Naive thymus-derived CD8-positive, alpha-beta T cell (primary cell): Measurements from ENCODE around the gene RFX1. TPM values are rescaled to one million over a fixed set of nuclear protein-coding genes. Genes with fewer than 3 reads are reported as not detected.

ENCODE experiments used
- ATAC-seq, 2 donors: fragments of 150-1000 bp; cut with Tn5 transposase in 1 of 2; sonication (Bioruptor Pico), chemical (Tn5 transposase) in 1 of 2; 1 replicate in 1 of 2; 2 replicates in 1 of 2; pipeline ENCODE4 v1.10.0; 2021; ENCODE audit warnings: mild to moderate bottlenecking in 2 of 2, moderate library complexity in 2 of 2
- POLR2A ChIA-PET: fragments of 350-600 bp; sonication (Branson Sonifier 250); formaldehyde crosslinking; loops from one replicate; lab custom pipeline; 2021; ENCODE audit warnings: antibody characterized with exemption; lab: Charles Lee
- DNase-seq, 10 donors: peaks; one replicate each; pipeline versions ENCODE4 v3.0.0 to v3.0.0-alpha.2; 2020 to 2022
- H3K27ac Mint-ChIP-seq, 10 donors: one replicate each; pipeline ENCODE4 v1.8.0; 2020 to 2022; ENCODE audit warnings: mild to moderate bottlenecking in 10 of 10, mixed read lengths in 10 of 10, moderate library complexity in 4 of 10, inconsistent platforms in 1 of 10
- H3K27me3 Mint-ChIP-seq, 5 donors: one replicate each; pipeline ENCODE4 v1.8.0; 2021 to 2022; ENCODE audit warnings: mixed read lengths in 5 of 5
- H3K36me3 Mint-ChIP-seq, 3 donors: one replicate each; pipeline ENCODE4 v1.8.0; 2020 to 2022; ENCODE audit warnings: mixed read lengths in 3 of 3, mild to moderate bottlenecking in 2 of 3, inconsistent platforms in 1 of 3
- H3K4me1 Mint-ChIP-seq, 4 donors: one replicate each; pipeline ENCODE4 v1.8.0; 2021 to 2022; ENCODE audit warnings: mixed read lengths in 4 of 4
- H3K4me3 Mint-ChIP-seq, 10 donors: one replicate each; pipeline ENCODE4 v1.8.0; 2020 to 2022; ENCODE audit warnings: mild to moderate bottlenecking in 10 of 10, mixed read lengths in 10 of 10, moderate library complexity in 6 of 10, inconsistent platforms in 1 of 10
- H3K9me3 Mint-ChIP-seq, 9 donors: one replicate each; pipeline ENCODE4 v1.8.0; 2020 to 2022; ENCODE audit warnings: mixed read lengths in 9 of 9, mild to moderate bottlenecking in 3 of 9, inconsistent platforms in 1 of 9, moderate library complexity in 1 of 9
- polyA plus RNA-seq, 3 donors: library from polyadenylated mRNA; unstranded; fragments of 300-500 nt; fragmentation: Illumina TruSeq; gene quantifications; one replicate each; pipeline ENCODE4 v1.2.3, GENCODE V29; 2021
- total RNA-seq, 8 experiments: library from RNA in 2 of 8; stranded (reverse) in 2 of 8; gene quantifications; one replicate each; pipeline ENCODE4 v1.2.3 and lab custom pipeline; 2021 to 2026

The RFX1 gene
- total and polyA plus RNA-seq, 5 experiments from 2014 or later = 0.84 to 18.8 (median 1.1) TPM

DNA sequence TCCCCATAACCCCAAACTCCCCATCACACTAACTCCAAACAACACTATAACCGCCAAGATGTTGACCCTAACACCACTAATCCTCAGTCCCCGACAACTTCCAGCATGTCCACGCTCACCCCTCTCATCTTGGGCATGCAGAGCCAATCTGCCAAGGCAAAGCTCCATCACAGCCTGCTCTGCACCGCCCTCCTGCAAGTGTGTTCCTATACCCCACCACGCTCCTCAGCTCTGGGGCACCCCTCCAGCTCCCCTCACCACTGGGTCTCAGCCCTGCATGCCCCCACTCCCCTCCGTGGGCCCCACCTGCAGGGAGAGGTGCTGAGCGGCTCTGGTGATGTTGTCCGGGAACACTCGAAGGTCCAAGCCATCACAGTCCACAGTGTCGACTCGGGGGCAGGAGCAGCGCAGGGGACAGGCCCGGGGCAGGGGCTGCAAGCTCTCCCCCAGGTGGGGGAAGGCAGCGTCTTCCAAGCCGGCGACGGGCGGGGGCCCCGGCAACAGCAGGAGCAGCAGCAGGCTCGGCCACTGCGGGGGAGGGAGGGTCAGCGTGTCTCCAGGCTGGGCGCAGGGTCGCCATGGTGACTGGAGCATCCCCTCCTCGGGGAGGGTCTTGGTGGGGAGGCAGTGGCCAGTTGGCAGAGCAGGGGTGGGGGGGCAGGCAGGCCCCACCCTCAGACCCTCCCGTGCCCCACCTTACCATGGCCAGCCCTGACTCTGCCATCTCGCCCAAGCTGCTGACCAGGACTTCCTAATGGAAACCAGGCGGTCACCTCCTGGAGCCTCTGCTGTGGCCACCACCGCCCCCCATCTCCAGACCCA, 68.4 kb downstream of the RFX1 start:
- POLR2A ChIA-PET = interaction anchor here (0.5 to 1.2 kb wide), 2 partner anchors 69 to 634 kb away, joined by 3 read pairs; partner anchors contain the start of gene RFX1
- H3K4me3 Mint-ChIP-seq = no peak overlapping the region
- H3K27ac Mint-ChIP-seq = no peak overlapping the region
- ATAC-seq (no peak), DNase-seq (no peak)
- no peaks in the 10 kb centered on the region for H3K36me3 Mint-ChIP-seq
- no peaks in the 10 kb centered on the region for H3K9me3 Mint-ChIP-seq
- H3K4me1 Mint-ChIP-seq = peaks cover 5 to 19% (median 11%) of the 10 kb centered on the region in 4 donors
- peaks cover 3 to 20% (median 6%) of the 10 kb centered on the region in 5 donors for H3K27me3 Mint-ChIP-seq

DNA sequence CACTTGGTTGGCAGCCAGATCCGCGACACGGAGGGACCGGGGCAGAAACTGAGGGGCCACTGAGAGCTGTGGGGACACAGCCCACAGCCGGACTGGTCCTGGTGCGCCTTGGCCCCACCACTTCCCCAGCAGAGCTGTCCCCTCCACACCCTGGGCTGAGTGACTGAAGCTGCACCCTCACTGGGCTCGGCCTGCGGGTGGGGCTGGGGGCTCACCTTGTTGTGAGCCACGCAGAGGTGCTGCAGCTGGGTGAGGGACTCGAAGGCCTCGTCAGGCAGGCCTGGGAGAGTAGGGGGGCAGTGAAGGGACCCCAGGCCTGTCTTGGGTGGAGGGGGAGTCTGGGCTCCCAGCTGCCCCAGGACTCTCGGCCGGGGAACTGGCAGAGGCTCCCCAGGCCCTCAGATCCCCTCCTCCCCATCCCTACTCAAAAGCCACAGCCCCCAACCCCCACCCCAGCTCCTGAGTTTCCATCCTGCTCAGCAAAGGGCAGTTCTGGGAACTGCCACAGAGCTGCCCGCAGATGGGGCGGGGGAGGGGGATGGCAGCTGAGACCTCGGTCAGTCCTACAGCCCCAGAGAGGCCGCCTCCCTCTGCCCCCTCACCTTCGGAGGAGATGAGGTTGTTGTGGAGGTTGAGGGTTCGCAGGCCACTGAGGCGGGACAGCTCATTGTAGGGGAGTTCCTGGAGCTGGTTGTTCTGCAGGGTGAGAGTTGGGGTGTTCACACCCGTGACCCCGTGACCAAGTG, 70.2 kb downstream of the RFX1 start:
- H3K4me3 Mint-ChIP-seq = no peak overlapping the region
- POLR2A ChIA-PET = interaction anchor here (0.6 kb wide), 1 partner anchor 142 kb away, joined by 5 read pairs; no protein-coding TSS in a partner anchor
- peaks cover 5 to 19% (median 12%) of the 10 kb centered on the region in 4 donors for H3K4me1 Mint-ChIP-seq
- no peak for ATAC-seq
- no peak overlapping the region for H3K27ac Mint-ChIP-seq
- no peaks in the 10 kb centered on the region for H3K36me3 Mint-ChIP-seq
- H3K27me3 Mint-ChIP-seq = peaks cover 3 to 20% (median 6%) of the 10 kb centered on the region in 5 donors
- DNase-seq = no peak
- H3K9me3 Mint-ChIP-seq = no peaks in the 10 kb centered on the region

DNA sequence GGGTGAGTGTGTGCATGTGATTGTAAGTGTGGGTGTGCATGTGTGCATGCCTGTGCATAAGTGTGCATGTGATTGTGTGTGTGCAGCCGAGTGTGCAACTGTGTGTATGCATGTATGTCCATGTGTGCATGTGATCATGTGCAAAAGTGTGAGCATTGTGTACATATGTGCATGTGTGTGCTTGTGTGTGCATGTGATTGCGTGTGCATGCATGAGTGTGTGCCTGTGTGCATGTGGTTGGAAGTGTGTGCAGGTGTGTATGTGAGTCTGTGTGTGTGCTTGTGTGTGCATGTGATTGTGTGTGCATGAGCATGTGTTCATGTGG, 71.4 kb downstream of the RFX1 start:
- DNase-seq (no peak), ATAC-seq (no peak)
- Mint-ChIP-seq H3K4me1 (peaks cover 5 to 19% (median 12%) of the 10 kb centered on the region in 4 donors), H3K27ac (peak overlapping the region in 1 of 10 donors; percentile 66), H3K27me3 (peaks cover 3 to 20% (median 6%) of the 10 kb centered on the region in 5 donors), H3K36me3 (no peaks in the 10 kb centered on the region), H3K9me3 (no peaks in the 10 kb centered on the region), H3K4me3 (no peak overlapping the region)
- POLR2A ChIA-PET = interaction anchor here (1.1 kb wide), 1 partner anchor 97 kb away, joined by 3 read pairs; the partner anchor contains the start of gene IL27RA

DNA sequence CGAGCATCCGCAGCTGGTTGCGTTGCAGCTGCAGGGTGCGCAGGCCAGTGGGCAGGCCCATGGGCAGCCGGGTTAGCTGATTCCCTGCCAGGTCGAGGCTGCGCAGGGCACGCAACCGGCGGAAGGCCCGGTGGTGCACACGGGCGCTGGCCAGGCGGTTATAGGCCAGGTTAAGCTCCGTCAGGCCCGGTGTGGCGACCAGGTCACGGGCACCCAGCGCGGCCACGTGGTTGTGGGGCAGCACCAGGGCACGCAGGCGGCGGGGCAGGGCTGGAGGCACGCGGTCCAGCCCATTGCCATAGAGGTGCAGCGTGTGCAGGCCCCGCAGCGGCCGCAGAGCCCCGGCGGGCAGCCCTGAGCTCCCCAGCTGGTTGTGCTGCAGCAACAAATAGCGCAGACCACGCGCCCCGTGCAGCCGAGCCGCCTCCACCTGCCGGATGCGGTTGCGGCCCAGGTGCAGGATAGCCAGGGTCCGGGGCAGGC, 73.2 kb downstream of the RFX1 start:
- H3K27me3 Mint-ChIP-seq = peaks cover 3 to 20% (median 6%) of the 10 kb centered on the region in 5 donors
- peaks cover 0 to 3% (median 0%) of the 10 kb centered on the region in 3 donors for H3K36me3 Mint-ChIP-seq
- POLR2A ChIA-PET = no interaction called here
- DNase-seq (no peak), ATAC-seq (no peak)
- H3K4me3 Mint-ChIP-seq = no peak overlapping the region
- H3K4me1 Mint-ChIP-seq = peaks cover 5 to 19% (median 12%) of the 10 kb centered on the region in 4 donors
- no peaks in the 10 kb centered on the region for H3K9me3 Mint-ChIP-seq
- no peak overlapping the region for H3K27ac Mint-ChIP-seq

DNA sequence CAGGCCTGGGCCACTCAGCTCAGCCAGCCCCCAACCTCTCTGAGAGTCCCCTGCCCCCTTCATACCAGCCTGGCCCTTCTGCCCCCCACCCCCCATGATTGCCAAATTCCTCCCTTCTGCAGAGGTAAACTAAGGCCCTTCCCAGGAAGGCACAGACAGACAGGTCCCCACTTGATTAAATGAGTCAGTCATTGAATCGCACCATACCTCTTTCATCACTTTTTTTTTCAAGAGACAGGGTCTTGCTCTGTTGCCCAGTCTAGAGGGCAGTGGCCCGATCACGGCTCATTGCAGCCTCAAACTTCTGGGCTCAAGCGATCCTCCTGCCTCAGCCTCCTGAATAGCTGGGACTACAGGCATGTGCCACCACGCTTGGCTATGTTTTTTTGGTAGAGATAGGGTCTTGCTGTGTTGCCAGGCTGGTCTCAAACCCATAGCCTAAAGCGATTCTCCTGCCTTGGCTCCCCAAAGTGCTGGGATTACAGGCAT, 73.9 kb downstream of the RFX1 start:
- Mint-ChIP-seq H3K36me3 (peaks cover 0 to 3% (median 3%) of the 10 kb centered on the region in 3 donors), H3K27ac (peak overlapping the region in 2 of 10 donors; percentile 67 to 70), H3K4me3 (no peak overlapping the region), H3K9me3 (no peaks in the 10 kb centered on the region), H3K27me3 (peaks cover 2 to 13% (median 4%) of the 10 kb centered on the region in 5 donors), H3K4me1 (peaks cover 5 to 19% (median 10%) of the 10 kb centered on the region in 4 donors)
- POLR2A ChIA-PET = no interaction called here
- no peak for ATAC-seq
- DNase-seq = no peak

DNA sequence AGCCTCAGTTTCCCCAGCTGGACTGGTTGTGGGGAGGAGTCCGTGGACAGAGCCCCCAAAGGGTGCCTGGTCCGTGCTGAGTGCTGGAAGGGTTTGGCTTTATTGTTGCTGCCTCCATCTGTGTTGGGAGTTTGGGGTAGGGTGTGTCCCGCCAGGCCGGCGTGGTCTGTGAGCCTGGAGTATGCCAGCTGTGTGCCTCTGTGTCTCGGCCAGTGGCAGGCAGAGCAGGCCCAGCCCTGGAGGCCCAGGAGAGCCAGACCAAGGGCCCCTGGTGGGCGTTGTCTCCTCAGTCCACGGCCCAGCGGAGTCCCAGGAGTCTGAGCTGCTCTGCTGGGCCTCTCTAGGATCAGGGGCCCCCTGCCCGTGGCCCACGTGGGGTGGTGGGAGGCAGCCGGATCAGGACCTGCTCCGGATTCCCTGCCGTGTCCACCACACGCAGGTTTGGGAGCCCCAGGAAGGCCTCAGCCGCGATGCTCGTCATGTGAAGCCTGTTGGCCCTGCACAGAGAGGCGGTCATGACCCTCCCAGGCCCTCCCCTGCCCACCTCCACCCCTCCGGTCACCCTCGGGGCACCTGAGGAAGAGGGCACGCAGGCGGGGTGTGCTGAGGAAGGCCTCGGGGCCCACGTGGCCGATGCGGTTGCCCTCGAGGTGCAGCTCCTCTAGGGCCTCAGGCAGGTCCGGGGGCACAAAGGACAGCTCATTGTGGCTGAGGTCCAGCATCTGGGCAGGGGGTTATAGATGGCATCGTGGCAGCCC, 74.5 kb downstream of the RFX1 start:
- Mint-ChIP-seq H3K27ac (no peak overlapping the region), H3K4me3 (no peak overlapping the region), H3K36me3 (peaks cover 0 to 8% (median 3%) of the 10 kb centered on the region in 3 donors), H3K4me1 (peaks cover 5 to 19% (median 10%) of the 10 kb centered on the region in 4 donors), H3K9me3 (no peaks in the 10 kb centered on the region), H3K27me3 (peaks cover 2 to 11% (median 4%) of the 10 kb centered on the region in 5 donors)
- ATAC-seq (no peak), DNase-seq (no peak)
- POLR2A ChIA-PET = interaction anchor here (0.6 to 1.1 kb wide), 2 partner anchors 19 to 21 kb away, joined by 3 to 4 read pairs; no protein-coding TSS in a partner anchor

DNA sequence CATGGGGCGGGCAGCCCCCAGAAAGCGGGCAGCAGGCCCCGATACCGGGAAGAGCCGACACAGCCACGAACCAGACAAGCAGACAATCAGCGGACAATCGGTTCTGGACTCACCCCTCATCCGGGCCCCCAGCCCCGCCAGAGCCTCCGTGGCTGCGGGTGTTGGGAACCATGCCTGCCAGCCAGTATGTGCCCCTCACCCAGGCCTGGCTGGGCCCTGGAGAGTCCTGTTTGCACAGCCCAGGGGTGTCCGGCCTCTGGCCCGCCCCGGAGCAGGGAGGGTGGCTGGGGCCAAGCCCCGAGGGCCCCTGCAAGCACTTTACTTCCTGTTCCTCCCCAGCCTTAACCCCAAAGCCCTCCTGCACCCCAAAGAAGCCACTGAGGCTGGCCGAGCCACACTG, 75.7 kb downstream of the RFX1 start:
- no peaks in the 10 kb centered on the region for H3K9me3 Mint-ChIP-seq
- H3K4me3 Mint-ChIP-seq = no peak overlapping the region
- DNase-seq = no peak
- H3K36me3 Mint-ChIP-seq = peaks cover 0 to 13% (median 3%) of the 10 kb centered on the region in 3 donors
- ATAC-seq = no peak
- peaks cover 2 to 11% (median 4%) of the 10 kb centered on the region in 5 donors for H3K27me3 Mint-ChIP-seq
- H3K4me1 Mint-ChIP-seq = peaks cover 5 to 19% (median 10%) of the 10 kb centered on the region in 4 donors
- no peak overlapping the region for H3K27ac Mint-ChIP-seq
- POLR2A ChIA-PET = interaction anchor here (1.7 kb wide), 1 partner anchor 23 kb away, joined by 3 read pairs; no protein-coding TSS in a partner anchor

DNA sequence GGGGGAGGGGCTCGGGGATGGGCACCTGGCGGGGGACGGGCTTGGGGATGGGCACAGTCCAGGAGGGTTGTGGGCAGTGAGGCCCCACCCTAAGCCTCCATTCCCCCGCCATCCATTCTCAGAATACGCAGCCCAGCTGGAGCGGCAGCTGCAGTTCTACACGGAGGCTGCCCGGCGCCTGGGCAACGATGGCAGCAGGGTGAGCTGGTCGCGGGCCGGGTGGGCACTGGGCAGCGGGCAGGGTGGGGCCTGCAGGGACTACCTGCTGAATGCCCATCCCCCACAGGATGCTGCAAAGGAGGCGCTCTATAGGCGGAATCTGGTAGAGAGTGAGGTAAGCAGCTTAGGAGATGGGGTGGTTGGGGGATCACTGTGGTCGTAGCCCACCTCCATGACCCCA, 76.2 kb downstream of the RFX1 start:
- peaks cover 2 to 11% (median 4%) of the 10 kb centered on the region in 5 donors for H3K27me3 Mint-ChIP-seq
- no peak for ATAC-seq
- no peak for DNase-seq
- H3K4me3 Mint-ChIP-seq = no peak overlapping the region
- POLR2A ChIA-PET = interaction anchor here (1.1 to 1.7 kb wide), 2 partner anchors 9 to 22 kb away, joined by 3 read pairs; no protein-coding TSS in a partner anchor
- peaks cover 0 to 18% (median 3%) of the 10 kb centered on the region in 3 donors for H3K36me3 Mint-ChIP-seq
- H3K4me1 Mint-ChIP-seq = peaks cover 5 to 19% (median 10%) of the 10 kb centered on the region in 4 donors
- H3K9me3 Mint-ChIP-seq = no peaks in the 10 kb centered on the region
- H3K27ac Mint-ChIP-seq = no peak overlapping the region

DNA sequence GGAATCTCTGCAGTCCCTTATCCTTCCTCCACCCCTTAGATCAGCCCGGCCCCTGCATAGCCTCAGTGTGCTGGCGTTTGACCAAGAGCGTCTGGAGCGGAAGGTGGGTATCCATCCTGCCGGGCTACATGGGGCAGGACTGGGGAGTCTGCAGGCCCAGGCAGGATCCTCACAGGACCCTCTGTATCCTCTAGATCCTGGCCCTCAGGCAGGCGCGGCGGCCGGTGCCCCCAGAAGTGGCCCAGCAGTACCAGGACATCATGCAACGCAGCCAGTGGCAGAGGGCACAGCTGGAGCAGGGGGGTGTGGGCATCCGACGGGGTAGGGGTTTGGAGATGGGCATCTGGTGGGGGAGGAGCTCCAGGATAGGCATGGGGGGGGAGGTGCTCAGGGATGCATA, 76.8 kb downstream of the RFX1 start:
- ATAC-seq = no peak
- H3K27ac Mint-ChIP-seq = peak overlapping the region in 1 of 10 donors; percentile 33
- no peak overlapping the region for H3K4me3 Mint-ChIP-seq
- peaks cover under 1 to 14% (median 7%) of the 10 kb centered on the region in 4 donors for H3K4me1 Mint-ChIP-seq
- peaks cover 0 to 11% (median under 1%) of the 10 kb centered on the region in 5 donors for H3K27me3 Mint-ChIP-seq
- no peak for DNase-seq
- POLR2A ChIA-PET = interaction anchor here (1.1 to 1.7 kb wide), 2 partner anchors 10 to 22 kb away, joined by 3 read pairs; no protein-coding TSS in a partner anchor
- H3K9me3 Mint-ChIP-seq = no peaks in the 10 kb centered on the region
- H3K36me3 Mint-ChIP-seq = peaks cover 0 to 22% (median 3%) of the 10 kb centered on the region in 3 donors

DNA sequence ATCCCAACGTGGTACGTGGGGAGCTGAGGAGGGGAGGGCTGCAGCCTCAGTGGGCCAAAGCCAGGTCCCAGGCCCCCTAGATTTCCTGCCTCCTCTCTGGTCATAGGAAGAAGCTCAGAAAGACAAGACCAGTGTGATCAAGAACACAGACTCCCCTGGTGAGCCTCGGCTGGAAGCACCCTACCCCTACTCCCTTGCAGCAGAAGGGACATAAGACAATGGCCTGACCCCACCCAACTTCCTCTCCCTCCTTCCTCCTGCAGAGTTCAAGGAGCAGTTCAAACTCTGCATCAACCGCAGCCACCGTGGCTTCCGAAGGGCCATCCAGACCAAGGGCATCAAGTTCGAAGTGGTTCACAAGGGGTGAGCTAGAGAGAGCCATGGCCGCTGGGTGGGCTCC, 79.4 kb downstream of the RFX1 start:
- Mint-ChIP-seq H3K9me3 (no peaks in the 10 kb centered on the region), H3K4me1 (peaks cover 0 to 7% (median 0%) of the 10 kb centered on the region in 4 donors), H3K27ac (peak overlapping the region in 1 of 10 donors; percentile 22), H3K27me3 (no peaks in the 10 kb centered on the region), H3K36me3 (peaks cover 0 to 38% (median 13%) of the 10 kb centered on the region in 3 donors), H3K4me3 (no peak overlapping the region)
- no peak for DNase-seq
- ATAC-seq = no peak
- POLR2A ChIA-PET = interaction anchor here (0.6 kb wide), 1 partner anchor 30 kb away, joined by 3 read pairs; no protein-coding TSS in a partner anchor

DNA sequence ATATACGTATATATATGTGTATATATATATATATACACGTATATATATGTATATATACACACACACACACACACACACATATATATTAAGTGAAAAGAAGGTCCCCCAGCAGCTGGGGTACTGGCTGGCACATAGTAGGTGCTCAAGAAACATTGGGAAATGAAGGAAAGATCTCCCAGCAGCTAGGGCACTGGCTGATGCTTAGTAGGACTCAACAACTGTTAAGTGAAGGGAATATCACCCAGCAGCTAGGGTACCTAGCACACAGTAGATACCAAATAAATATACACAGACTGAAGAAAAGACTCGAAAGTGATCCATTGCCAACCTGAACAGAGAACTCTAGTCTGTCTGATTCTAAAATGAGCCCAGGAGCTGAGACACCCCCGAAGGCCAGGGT, 80.1 kb downstream of the RFX1 start:
- Mint-ChIP-seq H3K27ac (peak overlapping the region in 3 of 10 donors; percentile 9 to 67 (median 12)), H3K4me1 (peaks cover 0 to 7% (median 2%) of the 10 kb centered on the region in 4 donors), H3K27me3 (no peaks in the 10 kb centered on the region), H3K9me3 (peaks cover 0 to 2% (median 0%) of the 10 kb centered on the region in 9 donors), H3K4me3 (no peak overlapping the region), H3K36me3 (peaks cover 0 to 40% (median 19%) of the 10 kb centered on the region in 3 donors)
- DNase-seq (no peak), ATAC-seq (no peak)
- POLR2A ChIA-PET = interaction anchor here (0.6 to 0.7 kb wide), 2 partner anchors 147 to 408 kb away, joined by 3 to 9 read pairs; no protein-coding TSS in a partner anchor
